Measurements from ENCODE around the gene SYT7. TPM values are rescaled to one million over a fixed set of nuclear protein-coding genes. Genes with fewer than 3 reads are reported as not detected.

Gene SYT7
- total RNA-seq, 3 donors from 2014 or later (not counting 1 experiment from before 2014, with no cell fraction given), result 0.07 TPM; not detected in 2

DNA sequence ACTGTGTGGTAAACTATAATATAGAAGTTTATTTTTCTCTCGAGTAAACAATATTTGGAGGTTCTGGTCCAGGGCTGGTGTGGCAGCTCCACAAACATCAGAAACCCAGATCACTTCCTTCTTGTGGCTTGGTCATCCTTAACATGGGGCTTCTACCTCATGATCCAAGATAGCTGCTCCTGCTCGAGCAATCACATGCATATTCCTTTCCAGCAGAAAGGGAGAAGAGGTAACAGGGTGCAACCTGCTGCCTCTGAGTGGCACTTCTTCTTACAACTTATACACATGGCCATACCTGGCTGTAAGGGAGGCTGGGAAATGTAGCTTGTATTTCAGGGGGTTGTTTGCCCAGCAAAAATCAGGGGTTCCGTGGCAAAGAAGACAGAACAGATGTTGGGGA lies 44.6 kb upstream of the SYT7 start:
- DNase-seq, result no peak
- Mint-ChIP-seq H3K4me1 (no peaks in the 10 kb centered on the region), H3K9me3 (no peaks in the 10 kb centered on the region), H3K36me3 (no peaks in the 10 kb centered on the region), H3K27ac (no peak overlapping the region), H3K4me3 (no peak overlapping the region), H3K27me3 (ENCODE audit: low read depth in 2 of 2) (peaks cover 0 to 11% of the 10 kb centered on the region in 2 donors)
- TF ChIP-seq, protein P1, sequence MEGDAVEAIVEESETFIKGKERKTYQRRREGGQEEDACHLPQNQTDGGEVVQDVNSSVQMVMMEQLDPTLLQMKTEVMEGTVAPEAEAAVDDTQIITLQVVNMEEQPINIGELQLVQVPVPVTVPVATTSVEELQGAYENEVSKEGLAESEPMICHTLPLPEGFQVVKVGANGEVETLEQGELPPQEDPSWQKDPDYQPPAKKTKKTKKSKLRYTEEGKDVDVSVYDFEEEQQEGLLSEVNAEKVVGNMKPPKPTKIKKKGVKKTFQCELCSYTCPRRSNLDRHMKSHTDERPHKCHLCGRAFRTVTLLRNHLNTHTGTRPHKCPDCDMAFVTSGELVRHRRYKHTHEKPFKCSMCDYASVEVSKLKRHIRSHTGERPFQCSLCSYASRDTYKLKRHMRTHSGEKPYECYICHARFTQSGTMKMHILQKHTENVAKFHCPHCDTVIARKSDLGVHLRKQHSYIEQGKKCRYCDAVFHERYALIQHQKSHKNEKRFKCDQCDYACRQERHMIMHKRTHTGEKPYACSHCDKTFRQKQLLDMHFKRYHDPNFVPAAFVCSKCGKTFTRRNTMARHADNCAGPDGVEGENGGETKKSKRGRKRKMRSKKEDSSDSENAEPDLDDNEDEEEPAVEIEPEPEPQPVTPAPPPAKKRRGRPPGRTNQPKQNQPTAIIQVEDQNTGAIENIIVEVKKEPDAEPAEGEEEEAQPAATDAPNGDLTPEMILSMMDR (IDR thresholded peaks at IDR 0.05), result no peak
- Histone ChIP-seq H3K4me1 (ENCODE audit: control insufficient read depth, insufficient read depth, low read length) (no peaks in the 10 kb centered on the region), H3K9me3 (ENCODE audit: control insufficient read depth, insufficient read depth, low read length) (no peaks in the 10 kb centered on the region), H3K27ac (ENCODE audit: low read length) (no peak overlapping the region), H3K4me3 (ENCODE audit: low read length) (no peak overlapping the region), H3K27me3 (ENCODE audit: control insufficient read depth, insufficient read depth, low read length) (no peaks in the 10 kb centered on the region), H3K36me3 (ENCODE audit: control insufficient read depth, insufficient read depth, low read length) (no peaks in the 10 kb centered on the region)
- intact Hi-C loops (cut with micrococcal nuclease), result no loop called here
- WGBS (ENCODE audit: insufficient coverage), result 90% methylated on average over 2 of the region's 3 CpGs
- no peak for ATAC-seq

GRCh38 chr11:61621917-61622585 lies 41.2 kb upstream of the SYT7 start:
- DNase-seq, result no peak
- no peaks in the 10 kb centered on the region for H3K9me3 Mint-ChIP-seq
- H3K36me3 ChIP-seq (ENCODE audit: control insufficient read depth, insufficient read depth, low read length), result no peaks in the 10 kb centered on the region
- H3K9me3 ChIP-seq (ENCODE audit: control insufficient read depth, insufficient read depth, low read length), result no peaks in the 10 kb centered on the region
- H3K27me3 ChIP-seq (ENCODE audit: control insufficient read depth, insufficient read depth, low read length), result no peaks in the 10 kb centered on the region
- H3K4me3 ChIP-seq (ENCODE audit: low read length), result no peak overlapping the region
- H3K27me3 Mint-ChIP-seq (ENCODE audit: low read depth in 2 of 2), result peaks cover 2 to 6% of the 10 kb centered on the region in 2 donors
- no peak overlapping the region for H3K27ac ChIP-seq (ENCODE audit: low read length)
- no peak overlapping the region for H3K4me3 Mint-ChIP-seq
- no peaks in the 10 kb centered on the region for H3K4me1 Mint-ChIP-seq
- no peaks in the 10 kb centered on the region for H3K4me1 ChIP-seq (ENCODE audit: control insufficient read depth, insufficient read depth, low read length)
- H3K36me3 Mint-ChIP-seq, result no peaks in the 10 kb centered on the region
- no peak for ATAC-seq
- 71% methylated on average over 7 of the region's 7 CpGs for WGBS (ENCODE audit: insufficient coverage)
- TF ChIP-seq, protein P1 (IDR thresholded peaks at IDR 0.05), result no peak
- intact Hi-C loops (cut with micrococcal nuclease), result no loop called here
- no peak overlapping the region for H3K27ac Mint-ChIP-seq

GRCh38 chr11:61619471-61620226 lies 38.8 kb upstream of the SYT7 start:
- H3K9me3 Mint-ChIP-seq, result no peaks in the 10 kb centered on the region
- Histone ChIP-seq H3K27ac (ENCODE audit: low read length) (no peak overlapping the region), H3K4me3 (ENCODE audit: low read length) (no peak overlapping the region), H3K27me3 (ENCODE audit: control insufficient read depth, insufficient read depth, low read length) (no peaks in the 10 kb centered on the region), H3K9me3 (ENCODE audit: control insufficient read depth, insufficient read depth, low read length) (no peaks in the 10 kb centered on the region), H3K4me1 (ENCODE audit: control insufficient read depth, insufficient read depth, low read length) (no peaks in the 10 kb centered on the region), H3K36me3 (ENCODE audit: control insufficient read depth, insufficient read depth, low read length) (no peaks in the 10 kb centered on the region)
- H3K27ac Mint-ChIP-seq, result no peak overlapping the region
- no peak for DNase-seq
- TF ChIP-seq, protein P1 (IDR thresholded peaks at IDR 0.05), result no peak
- H3K27me3 Mint-ChIP-seq (ENCODE audit: low read depth in 2 of 2), result peaks cover 2 to 6% of the 10 kb centered on the region in 2 donors
- no peaks in the 10 kb centered on the region for H3K36me3 Mint-ChIP-seq
- WGBS (ENCODE audit: insufficient coverage), result 76% methylated on average over 6 of the region's 6 CpGs
- H3K4me3 Mint-ChIP-seq, result no peak overlapping the region
- no peaks in the 10 kb centered on the region for H3K4me1 Mint-ChIP-seq
- intact Hi-C loops (cut with micrococcal nuclease), result no loop called here
- no peak for ATAC-seq

Measured in natural killer cell (primary cell).